Measurements from ENCODE around the gene SETD2. TPM values are rescaled to one million over a fixed set of nuclear protein-coding genes. Genes with fewer than 3 reads are reported as not detected.

SETD2 gene
- total and polyA plus RNA-seq, 2 donors from 2014 or later = 10.5 to 49.9 TPM

DNA sequence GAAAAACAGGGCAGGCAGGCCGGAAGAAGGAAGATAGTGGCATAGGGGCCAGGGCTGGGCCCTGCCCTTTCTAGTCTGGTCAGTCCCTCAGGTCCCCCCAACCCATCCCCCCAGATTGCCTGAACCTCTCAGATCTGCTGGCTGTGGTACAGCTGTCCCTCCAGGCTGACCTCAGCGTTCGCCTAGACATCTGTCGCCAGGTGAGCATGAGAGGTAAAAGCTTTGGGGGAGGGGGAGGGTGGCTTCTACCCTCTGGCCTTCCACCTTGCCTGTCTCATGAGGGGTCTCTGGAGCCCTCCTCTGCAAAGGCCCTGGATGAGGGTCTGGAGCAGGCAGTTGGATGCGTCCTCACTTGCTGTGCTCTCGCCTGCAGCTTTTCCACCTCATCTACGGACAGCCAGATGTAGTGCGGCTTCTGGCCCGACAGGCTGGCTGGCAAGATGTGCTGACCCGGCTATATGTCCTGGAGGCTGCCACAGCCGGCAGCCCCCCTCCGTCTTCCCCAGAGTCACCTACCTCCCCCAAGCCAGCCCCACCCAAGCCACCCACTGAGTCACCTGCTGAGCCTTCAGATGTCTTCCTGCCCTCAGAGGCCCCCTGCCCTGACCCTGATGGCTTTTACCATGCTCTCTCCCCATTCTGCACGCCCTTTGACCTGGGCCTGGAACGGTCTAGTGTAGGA is 164.3 kb downstream of the SETD2 start:
- Histone ChIP-seq H3K36me3 (ENCODE audit: control insufficient read depth in 2 of 3, insufficient read depth in 3 of 3, low read length in 3 of 3) (peaks cover 0 to 30% (median 13%) of the 10 kb centered on the region in 3 donors), H3K27ac (ENCODE audit: low read depth in 2 of 2, low read length in 2 of 2) (no peak overlapping the region), H3K4me3 (ENCODE audit: low read length in 3 of 3) (no peak overlapping the region), H3K27me3 (ENCODE audit: control insufficient read depth, insufficient read depth, low read length) (no peaks in the 10 kb centered on the region), H3K9ac (ENCODE audit: low read length in 3 of 3) (no peak overlapping the region), H3K9me3 (ENCODE audit: control insufficient read depth in 2 of 3, insufficient read depth in 1 of 3, low read length in 3 of 3) (no peaks in the 10 kb centered on the region), H3K4me1 (ENCODE audit: control insufficient read depth in 2 of 3, insufficient read depth in 2 of 3, low read depth in 1 of 3, low read length in 3 of 3) (peaks cover 0 to 4% (median 3%) of the 10 kb centered on the region in 3 donors)
- FAIRE-seq (no peak), DNase-seq (peak in 1 of 5 donors; percentile 59)
- TF ChIP-seq, protein P1, sequence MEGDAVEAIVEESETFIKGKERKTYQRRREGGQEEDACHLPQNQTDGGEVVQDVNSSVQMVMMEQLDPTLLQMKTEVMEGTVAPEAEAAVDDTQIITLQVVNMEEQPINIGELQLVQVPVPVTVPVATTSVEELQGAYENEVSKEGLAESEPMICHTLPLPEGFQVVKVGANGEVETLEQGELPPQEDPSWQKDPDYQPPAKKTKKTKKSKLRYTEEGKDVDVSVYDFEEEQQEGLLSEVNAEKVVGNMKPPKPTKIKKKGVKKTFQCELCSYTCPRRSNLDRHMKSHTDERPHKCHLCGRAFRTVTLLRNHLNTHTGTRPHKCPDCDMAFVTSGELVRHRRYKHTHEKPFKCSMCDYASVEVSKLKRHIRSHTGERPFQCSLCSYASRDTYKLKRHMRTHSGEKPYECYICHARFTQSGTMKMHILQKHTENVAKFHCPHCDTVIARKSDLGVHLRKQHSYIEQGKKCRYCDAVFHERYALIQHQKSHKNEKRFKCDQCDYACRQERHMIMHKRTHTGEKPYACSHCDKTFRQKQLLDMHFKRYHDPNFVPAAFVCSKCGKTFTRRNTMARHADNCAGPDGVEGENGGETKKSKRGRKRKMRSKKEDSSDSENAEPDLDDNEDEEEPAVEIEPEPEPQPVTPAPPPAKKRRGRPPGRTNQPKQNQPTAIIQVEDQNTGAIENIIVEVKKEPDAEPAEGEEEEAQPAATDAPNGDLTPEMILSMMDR (IDR thresholded peaks at IDR 0.05; ENCODE audit: borderline replicate concordance, extremely low read depth, insufficient read depth) = no peak
- intact Hi-C loops (cut with DNase I) = loop anchor here (10.0 kb wide), 1 partner anchor 75 kb away; no protein-coding TSS in a partner anchor

DNA sequence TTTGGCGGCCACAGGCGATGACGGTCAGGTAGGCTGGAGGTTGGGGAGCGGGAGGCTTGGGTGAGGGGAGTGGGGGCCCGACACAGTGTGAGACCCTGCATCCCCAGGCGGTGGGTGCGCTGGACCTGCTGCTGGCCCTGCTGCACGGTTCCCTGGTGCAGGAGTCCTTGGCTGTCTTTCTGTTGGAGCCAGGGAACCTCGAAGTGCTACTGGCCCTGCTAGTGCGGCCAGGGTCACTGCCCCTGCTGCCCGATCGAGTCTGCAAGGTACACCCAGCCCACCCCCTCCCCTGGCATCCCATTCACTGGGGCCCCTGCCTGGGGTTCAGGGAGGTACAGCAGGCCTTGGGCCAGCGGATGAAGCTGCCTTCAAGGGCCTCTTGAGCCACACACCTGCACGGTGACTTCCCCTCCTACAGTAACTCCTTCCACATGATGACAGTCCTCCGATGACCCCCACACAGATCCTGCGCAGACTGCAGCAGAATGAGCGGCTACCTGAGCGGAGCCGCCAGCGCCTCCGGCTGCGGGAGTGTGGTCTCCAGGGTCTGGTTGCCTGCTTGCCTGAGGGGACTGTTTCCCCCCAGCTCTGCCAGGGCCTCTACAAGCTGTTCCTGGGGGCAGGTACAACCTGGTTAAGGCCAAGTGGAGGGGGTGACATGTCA is 164.9 kb downstream of the SETD2 start:
- Histone ChIP-seq H3K36me3 (ENCODE audit: control insufficient read depth in 2 of 3, insufficient read depth in 3 of 3, low read length in 3 of 3) (peaks cover 0 to 30% (median 13%) of the 10 kb centered on the region in 3 donors), H3K27me3 (ENCODE audit: control insufficient read depth, insufficient read depth, low read length) (no peaks in the 10 kb centered on the region), H3K27ac (ENCODE audit: low read depth in 2 of 2, low read length in 2 of 2) (no peak overlapping the region), H3K4me1 (ENCODE audit: control insufficient read depth in 2 of 3, insufficient read depth in 2 of 3, low read depth in 1 of 3, low read length in 3 of 3) (peaks cover 0 to 4% (median 3%) of the 10 kb centered on the region in 3 donors), H3K4me3 (ENCODE audit: low read length in 3 of 3) (no peak overlapping the region), H3K9me3 (ENCODE audit: control insufficient read depth in 2 of 3, insufficient read depth in 1 of 3, low read length in 3 of 3) (no peaks in the 10 kb centered on the region), H3K9ac (ENCODE audit: low read length in 3 of 3) (no peak overlapping the region)
- DNase-seq (peak in 1 of 5 donors; percentile 61), FAIRE-seq (no peak)
- intact Hi-C loops (cut with DNase I) = loop anchor here (10.0 kb wide), 1 partner anchor 74 kb away; no protein-coding TSS in a partner anchor
- TF ChIP-seq, protein P1 (IDR thresholded peaks at IDR 0.05; ENCODE audit: borderline replicate concordance, extremely low read depth, insufficient read depth) = no peak

DNA sequence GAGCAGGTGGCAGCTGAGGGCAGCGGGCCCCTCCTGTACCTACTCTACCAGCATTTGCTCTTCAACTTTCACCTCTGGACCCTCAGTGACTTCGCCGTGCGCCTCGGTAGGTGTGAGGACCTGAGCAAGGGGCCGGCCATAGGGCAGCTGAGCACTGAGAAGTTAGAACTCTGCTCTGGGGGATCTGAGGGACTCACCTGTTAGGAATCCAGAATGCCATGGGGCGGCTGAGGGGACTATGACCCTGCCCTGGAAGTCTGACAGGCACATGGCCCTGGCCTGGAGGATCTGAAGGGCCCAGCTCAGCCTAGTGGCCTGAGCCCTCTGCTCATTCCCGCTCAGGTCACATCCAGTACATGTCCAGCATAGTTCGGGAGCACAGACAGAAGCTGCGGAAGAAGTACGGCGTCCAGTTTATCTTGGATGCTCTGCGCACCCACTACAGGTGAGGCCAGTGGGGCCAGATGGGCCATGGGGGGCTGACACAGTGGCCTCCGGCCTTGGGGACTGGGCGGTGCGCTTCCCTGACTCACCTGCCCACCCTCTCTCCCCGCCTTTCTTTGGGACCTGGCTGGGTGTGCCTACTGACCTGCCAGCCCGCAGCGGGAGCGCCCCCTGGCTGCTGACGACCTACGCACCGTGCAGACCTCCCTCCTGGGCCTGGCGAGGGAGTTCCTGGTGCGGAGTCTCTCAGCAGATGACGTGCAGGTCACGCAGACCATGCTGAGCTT is 165.6 kb downstream of the SETD2 start:
- TF ChIP-seq, protein P1 (IDR thresholded peaks at IDR 0.05; ENCODE audit: borderline replicate concordance, extremely low read depth, insufficient read depth) = peak; percentile 81
- no peak overlapping the region for H3K27ac ChIP-seq (ENCODE audit: low read depth in 2 of 2, low read length in 2 of 2)
- intact Hi-C loops (cut with DNase I) = loop anchor here (10.0 kb wide), 1 partner anchor 73 kb away; no protein-coding TSS in a partner anchor
- no peak overlapping the region for H3K9ac ChIP-seq (ENCODE audit: low read length in 3 of 3)
- H3K36me3 ChIP-seq (ENCODE audit: control insufficient read depth in 2 of 3, insufficient read depth in 3 of 3, low read length in 3 of 3) = peaks cover 0 to 30% (median 11%) of the 10 kb centered on the region in 3 donors
- no peak overlapping the region for H3K4me3 ChIP-seq (ENCODE audit: low read length in 3 of 3)
- H3K4me1 ChIP-seq (ENCODE audit: control insufficient read depth in 2 of 3, insufficient read depth in 2 of 3, low read depth in 1 of 3, low read length in 3 of 3) = peaks cover 0 to 4% (median 3%) of the 10 kb centered on the region in 3 donors
- H3K27me3 ChIP-seq (ENCODE audit: control insufficient read depth, insufficient read depth, low read length) = no peaks in the 10 kb centered on the region
- no peaks in the 10 kb centered on the region for H3K9me3 ChIP-seq (ENCODE audit: control insufficient read depth in 2 of 3, insufficient read depth in 1 of 3, low read length in 3 of 3)
- FAIRE-seq (no peak), DNase-seq (peak; percentile 74 to 89 (median 81))

Data from kidney (tissue), 14 donors.